AG09319 (cell line): ENCODE results near the gene LINGO1.

Source experiments
- DNase-seq: peaks from one replicate; pipeline ENCODE4 v3.0.0-alpha.2; 2010; ENCODE audit warnings: low read depth; ENCODE audit errors: extremely low read depth
- TF ChIP-seq, protein P1 (sequence below): IDR thresholded peaks from 2 replicates; pipeline ENCODE4 v1.5.1; 2011; ENCODE audit warnings: low read depth, mild to moderate bottlenecking, inconsistent platforms, low read length, moderate library complexity

Gene LINGO1

DNA sequence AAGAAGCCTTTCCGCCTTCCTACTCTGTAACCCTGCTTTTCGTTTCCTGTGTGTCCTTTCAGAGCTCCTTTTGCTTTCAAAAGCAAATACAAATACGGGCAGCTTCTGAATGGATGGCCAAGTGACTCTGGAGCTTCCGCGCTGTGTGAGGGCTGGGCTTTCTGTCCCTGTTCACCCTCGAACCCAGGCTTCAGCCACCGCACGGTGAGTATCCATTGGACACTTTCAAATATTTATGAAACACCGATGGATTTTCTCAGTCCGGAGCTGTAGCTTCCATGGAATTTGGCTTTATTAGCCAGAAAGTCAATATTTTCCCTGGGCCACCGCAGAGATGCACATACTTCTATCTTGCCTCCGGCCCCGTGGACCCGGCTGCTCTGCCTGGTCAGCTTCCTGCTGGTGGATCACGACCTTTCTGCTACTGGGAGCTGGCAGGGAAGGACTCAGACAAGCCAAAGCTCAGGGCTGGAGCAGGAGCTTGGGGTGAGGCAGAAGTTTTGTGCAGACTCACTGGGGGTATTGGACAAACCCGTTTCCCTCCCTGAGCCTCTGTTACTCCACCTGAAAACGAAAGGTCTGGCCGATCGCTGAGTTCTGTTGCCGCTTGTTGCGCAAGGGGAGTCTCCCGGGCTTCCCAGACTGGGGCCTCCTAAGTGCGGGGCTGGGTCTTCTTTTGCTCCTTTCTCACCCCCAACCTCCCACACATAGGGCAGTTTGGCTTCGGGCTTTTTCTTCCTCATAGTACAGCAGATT, 63.6 kb downstream of the LINGO1 start:
- TF ChIP-seq, protein P1, sequence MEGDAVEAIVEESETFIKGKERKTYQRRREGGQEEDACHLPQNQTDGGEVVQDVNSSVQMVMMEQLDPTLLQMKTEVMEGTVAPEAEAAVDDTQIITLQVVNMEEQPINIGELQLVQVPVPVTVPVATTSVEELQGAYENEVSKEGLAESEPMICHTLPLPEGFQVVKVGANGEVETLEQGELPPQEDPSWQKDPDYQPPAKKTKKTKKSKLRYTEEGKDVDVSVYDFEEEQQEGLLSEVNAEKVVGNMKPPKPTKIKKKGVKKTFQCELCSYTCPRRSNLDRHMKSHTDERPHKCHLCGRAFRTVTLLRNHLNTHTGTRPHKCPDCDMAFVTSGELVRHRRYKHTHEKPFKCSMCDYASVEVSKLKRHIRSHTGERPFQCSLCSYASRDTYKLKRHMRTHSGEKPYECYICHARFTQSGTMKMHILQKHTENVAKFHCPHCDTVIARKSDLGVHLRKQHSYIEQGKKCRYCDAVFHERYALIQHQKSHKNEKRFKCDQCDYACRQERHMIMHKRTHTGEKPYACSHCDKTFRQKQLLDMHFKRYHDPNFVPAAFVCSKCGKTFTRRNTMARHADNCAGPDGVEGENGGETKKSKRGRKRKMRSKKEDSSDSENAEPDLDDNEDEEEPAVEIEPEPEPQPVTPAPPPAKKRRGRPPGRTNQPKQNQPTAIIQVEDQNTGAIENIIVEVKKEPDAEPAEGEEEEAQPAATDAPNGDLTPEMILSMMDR, result no peak
- no peak for DNase-seq

DNA sequence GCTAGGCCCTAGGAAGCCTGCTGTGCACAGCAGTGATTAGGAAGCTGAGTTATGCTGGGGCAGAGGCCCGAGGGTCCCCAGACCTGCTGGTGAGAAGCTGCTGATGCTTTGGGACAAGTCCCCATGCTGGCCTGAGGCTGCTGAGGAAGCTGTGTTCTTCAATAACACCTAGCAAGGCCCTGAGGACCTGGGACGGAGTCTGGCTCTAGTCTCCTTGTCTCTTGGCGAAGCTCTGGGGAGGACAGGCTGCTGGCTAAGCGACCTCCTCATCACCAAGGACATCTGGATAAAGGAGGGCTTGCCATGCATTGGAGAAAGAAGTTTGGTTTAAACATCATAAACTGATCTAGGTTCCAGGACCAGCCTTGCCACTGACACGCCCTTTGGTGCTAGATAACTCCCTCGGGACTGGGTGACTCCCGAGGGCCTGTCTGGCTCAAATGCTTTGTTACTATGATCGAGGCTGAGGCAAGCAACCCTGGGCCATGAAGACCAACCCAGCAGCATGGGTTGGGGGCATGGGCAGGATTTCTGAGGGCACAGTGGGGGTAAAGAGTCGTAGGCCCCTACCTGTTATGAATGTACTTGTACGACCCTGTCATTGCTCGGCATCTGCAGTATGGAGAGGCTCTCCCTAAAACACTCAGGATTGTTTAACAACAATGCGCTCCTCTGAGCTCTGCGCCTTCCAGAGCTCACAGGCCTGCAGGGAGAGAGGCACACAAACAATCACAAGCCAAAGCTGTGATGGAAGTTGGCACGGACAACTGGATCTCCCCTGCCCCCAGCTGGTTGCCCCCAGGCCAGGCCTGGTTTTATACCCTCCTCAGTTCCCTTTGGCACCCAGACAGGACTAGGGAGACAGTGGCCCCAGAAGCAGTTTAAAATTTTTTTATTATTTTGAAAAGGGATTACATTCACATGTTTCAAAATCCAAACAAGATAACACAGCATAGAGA, 64.4 kb downstream of the LINGO1 start:
- DNase-seq, result no peak
- TF ChIP-seq, protein P1, result no peak

DNA sequence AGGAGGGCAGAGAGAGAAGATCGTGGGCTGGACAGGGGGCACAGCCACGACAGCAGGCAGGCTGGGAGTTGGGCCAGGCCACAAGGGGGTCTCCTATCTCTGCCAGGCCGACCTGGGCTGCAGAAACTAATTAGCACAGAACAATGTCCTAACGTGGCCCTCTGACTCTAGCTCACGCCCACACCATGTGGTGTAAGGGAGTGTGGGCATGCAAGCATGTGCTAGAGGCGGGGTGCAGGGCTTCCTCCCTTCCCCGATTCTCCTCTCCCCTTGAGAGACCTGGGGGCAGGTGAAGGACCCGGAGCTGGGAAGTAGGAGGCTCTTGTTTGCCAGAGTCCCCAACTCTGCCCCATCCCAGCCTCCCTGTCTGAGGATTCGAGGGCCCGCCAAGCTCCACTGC, 65.5 kb downstream of the LINGO1 start:
- TF ChIP-seq, protein P1, result no peak
- no peak for DNase-seq

DNA sequence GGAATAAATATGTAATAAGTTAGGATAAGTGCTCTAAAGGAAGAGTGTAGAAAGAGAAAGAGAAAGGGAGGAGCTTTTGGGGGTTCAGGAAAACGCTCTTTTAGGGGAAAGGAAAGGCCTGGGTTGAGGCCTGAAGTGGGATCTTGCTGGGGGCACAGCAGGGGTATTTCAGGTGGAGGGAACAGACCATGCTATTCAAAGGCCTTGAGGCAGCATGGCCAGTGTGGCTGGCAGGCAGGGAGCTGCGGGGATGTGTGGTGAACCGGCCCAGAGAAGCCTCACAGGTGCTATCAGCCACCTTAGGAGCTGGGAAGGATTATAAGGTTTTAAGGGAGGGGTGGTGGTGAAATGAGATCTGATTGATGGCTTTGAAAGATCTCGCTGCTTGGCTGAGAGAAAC, 66.6 kb downstream of the LINGO1 start:
- TF ChIP-seq, protein P1, result no peak
- no peak for DNase-seq

DNA sequence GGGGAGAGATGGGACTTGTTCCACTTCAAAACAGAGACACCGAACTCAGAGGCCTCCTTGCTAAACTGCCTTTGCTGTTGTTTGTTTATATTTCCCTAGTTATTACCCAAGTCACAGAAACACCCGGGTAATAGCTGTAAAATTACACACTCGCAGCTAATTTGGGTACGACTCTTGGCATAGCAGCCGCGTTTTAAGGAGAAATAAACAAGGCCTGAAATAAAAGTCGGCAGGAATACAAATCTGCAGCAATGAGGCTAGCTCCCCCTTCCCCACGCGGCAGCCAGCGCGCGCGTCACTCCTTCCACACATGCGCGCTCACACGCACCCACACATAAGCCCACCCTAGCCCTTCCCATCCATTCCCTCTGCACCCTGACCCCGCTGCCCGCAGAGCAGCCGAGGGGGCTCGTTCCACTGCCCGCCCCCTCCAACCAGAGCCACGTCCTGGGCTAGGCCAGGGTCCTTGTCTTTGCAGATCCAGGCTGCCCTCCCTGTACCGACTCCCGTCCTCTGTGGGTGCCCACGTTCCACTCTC, 67.3 kb downstream of the LINGO1 start:
- TF ChIP-seq, protein P1, result no peak

DNA sequence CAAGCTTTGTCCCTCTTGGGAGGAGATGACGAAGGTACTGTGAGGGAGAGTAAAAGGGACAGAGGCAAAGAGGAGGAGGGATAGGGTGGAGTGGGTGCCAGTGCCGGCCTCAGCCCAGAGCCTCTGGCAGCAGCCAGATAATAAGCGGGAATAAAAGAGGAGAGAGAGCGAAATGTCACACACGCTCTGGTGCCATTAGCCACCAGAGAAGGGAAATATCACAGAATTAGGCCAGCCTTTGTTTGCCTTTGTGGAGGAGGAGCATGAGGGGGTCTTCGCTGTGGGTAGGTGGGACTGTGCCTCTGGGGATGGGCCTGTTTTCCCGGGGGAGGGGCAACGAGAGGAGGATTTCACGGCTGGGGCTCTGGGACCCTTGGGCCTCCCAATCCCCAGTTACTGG, 67.8 kb downstream of the LINGO1 start:
- TF ChIP-seq, protein P1, result no peak
- no peak for DNase-seq

More for the DNA sequence above, 67.3 kb downstream of the LINGO1 start:
- DNase-seq, result no peak

DNA sequence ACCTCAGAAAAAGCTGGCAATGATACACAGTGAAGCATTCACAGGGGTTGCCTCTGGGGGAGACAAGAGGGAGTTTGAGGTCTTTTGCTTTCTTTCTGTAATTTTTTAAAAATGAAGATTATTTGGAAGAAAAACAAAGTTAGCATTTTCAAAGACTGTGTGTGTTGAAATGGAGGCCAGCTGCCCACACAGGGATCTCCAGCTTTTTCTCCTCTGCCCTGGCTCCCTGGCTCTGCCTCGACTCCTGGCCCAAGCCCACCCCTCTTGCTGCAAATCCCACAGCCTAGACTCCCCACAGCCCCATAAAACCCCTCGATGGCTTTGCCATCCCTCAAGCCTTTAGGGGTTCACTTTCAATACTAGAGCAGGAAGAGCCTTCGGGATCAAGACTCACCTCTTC, 68.4 kb downstream of the LINGO1 start:
- TF ChIP-seq, protein P1, result no peak
- no peak for DNase-seq
